WERI-Rb-1 (cell line): ENCODE measurements around the gene RTEL1.

Experiments used
- DNase-seq: peaks from one replicate; pipeline ENCODE4 v3.0.0-alpha.2; 2020
- H3K27ac ChIP-seq: fragments of 250-450 bp; sonication (Bioruptor Pico); 2 replicates; pipeline ENCODE4 v1.5.1; 2020; ENCODE audit warnings: mild to moderate bottlenecking, moderate library complexity
- H3K27me3 ChIP-seq: fragments of 250-450 bp; sonication (Bioruptor Pico); 2 replicates; pipeline ENCODE4 v1.5.1; 2021; ENCODE audit warnings: mild to moderate bottlenecking, low read depth, moderate library complexity; ENCODE audit not compliant: insufficient read depth, severe bottlenecking
- H3K36me3 ChIP-seq: fragments of 250-450 bp; sonication (Bioruptor Pico); 2 replicates; pipeline ENCODE4 v1.5.1; 2020; ENCODE audit warnings: mild to moderate bottlenecking, moderate library complexity
- H3K4me3 ChIP-seq: 2 replicates; pipeline ENCODE4 v1.5.1; 2011; ENCODE audit warnings: low read depth, mild to moderate bottlenecking, control low read depth, low read length
- H3K9me3 ChIP-seq: fragments of 250-450 bp; sonication (Bioruptor Pico); 2 replicates; pipeline ENCODE4 v1.5.1; 2021; ENCODE audit warnings: mild to moderate bottlenecking, moderate library complexity; ENCODE audit not compliant: severe bottlenecking
- TF ChIP-seq, protein P1 (sequence below): IDR thresholded peaks from 2 replicates; pipeline ENCODE4 v1.5.1; 2011; ENCODE audit warnings: low read depth, mild to moderate bottlenecking, control low read depth, inconsistent platforms, low read length

The RTEL1 gene

DNA sequence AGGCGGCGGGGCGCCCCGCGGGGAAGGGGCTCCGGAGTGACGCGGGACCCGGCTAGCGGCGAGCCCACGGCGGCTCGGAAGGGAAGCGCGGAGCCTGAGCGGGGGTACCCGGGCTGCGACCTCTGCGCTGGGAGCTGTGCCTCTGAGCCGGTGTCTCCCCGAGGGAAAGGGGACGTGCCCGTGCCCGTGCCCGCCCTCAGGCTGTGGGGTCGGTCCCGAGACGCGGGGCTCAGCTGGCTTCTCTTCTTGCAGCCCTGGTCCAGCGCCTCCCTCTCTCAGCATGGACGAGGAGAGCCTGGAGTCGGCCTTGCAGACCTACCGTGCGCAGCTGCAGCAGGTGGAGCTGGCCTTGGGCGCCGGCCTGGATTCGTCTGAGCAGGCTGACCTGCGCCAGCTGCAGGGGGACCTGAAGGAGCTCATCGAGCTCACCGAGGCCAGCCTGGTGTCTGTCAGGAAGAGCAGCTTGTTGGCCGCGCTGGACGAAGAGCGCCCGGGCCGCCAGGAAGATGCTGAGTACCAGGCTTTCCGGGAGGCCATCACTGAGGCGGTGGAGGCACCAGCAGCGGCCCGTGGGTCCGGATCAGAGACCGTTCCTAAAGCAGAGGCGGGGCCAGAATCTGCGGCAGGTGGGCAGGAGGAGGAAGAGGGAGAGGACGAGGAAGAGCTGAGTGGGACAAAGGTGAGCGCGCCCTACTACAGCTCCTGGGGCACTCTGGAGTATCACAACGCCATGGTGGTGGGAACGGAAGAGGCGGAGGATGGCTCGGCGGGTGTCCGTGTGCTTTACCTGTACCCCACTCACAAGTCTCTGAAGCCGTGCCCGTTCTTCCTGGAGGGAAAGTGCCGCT lies 50.4 kb downstream of the RTEL1 start:
- TF ChIP-seq, protein P1, sequence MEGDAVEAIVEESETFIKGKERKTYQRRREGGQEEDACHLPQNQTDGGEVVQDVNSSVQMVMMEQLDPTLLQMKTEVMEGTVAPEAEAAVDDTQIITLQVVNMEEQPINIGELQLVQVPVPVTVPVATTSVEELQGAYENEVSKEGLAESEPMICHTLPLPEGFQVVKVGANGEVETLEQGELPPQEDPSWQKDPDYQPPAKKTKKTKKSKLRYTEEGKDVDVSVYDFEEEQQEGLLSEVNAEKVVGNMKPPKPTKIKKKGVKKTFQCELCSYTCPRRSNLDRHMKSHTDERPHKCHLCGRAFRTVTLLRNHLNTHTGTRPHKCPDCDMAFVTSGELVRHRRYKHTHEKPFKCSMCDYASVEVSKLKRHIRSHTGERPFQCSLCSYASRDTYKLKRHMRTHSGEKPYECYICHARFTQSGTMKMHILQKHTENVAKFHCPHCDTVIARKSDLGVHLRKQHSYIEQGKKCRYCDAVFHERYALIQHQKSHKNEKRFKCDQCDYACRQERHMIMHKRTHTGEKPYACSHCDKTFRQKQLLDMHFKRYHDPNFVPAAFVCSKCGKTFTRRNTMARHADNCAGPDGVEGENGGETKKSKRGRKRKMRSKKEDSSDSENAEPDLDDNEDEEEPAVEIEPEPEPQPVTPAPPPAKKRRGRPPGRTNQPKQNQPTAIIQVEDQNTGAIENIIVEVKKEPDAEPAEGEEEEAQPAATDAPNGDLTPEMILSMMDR = no peak
- peak overlapping the region; percentile 61 for H3K4me3 ChIP-seq
- peak; percentile 16 for DNase-seq
- no peaks in the 10 kb centered on the region for H3K27me3 ChIP-seq
- no peaks in the 10 kb centered on the region for H3K9me3 ChIP-seq
- H3K36me3 ChIP-seq = peaks cover 82% of the 10 kb centered on the region
- peak overlapping the region; percentile 94 for H3K27ac ChIP-seq

- Histone ChIP-seq H3K9me3 (no peaks in the 10 kb centered on the region), H3K36me3 (peaks cover 80% of the 10 kb centered on the region), H3K27me3 (no peaks in the 10 kb centered on the region), H3K27ac (no peak overlapping the region), H3K4me3 (no peak overlapping the region)
- no peak for DNase-seq
- TF ChIP-seq, protein P1 = no peak
Observed at GRCh38 chr20:63709149-63709527, 51.0 kb downstream of the RTEL1 start.

DNA sequence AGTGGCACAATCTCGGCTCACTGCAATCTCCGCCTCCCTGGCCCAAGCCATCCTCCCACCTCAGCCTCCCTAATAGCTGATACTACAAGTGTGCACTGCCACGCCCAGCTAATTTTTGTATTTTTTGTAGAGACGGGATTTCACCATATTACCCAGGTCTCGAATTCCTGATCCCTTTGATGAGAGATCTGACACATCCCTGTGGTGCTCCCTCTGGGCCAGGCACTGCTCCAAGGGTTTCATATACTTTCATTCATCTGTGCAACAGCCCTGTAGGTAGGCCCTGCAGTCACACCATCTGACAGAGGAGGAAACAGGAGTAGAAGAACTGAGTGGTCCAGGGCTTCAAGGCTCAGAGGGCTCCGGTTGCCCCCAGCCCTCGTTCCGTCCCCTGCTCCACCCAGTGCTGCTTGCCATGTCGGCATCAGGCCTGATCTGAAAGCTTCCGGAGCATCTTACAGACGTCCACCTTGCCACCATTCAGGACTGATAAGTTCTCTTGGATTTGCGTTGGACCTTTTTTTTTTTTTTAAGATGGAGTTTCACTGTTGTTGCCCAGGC lies 53.1 kb downstream of the RTEL1 start:
- no peaks in the 10 kb centered on the region for H3K9me3 ChIP-seq
- no peak overlapping the region for H3K27ac ChIP-seq
- no peak overlapping the region for H3K4me3 ChIP-seq
- no peak for DNase-seq
- TF ChIP-seq, protein P1 = no peak
- H3K36me3 ChIP-seq = peaks cover 76% of the 10 kb centered on the region
- no peaks in the 10 kb centered on the region for H3K27me3 ChIP-seq

- no peaks in the 10 kb centered on the region for H3K27me3 ChIP-seq
- H3K4me3 ChIP-seq = no peak overlapping the region
- H3K9me3 ChIP-seq = no peaks in the 10 kb centered on the region
- H3K27ac ChIP-seq = no peak overlapping the region
- no peak for DNase-seq
- H3K36me3 ChIP-seq = peaks cover 71% of the 10 kb centered on the region
- TF ChIP-seq, protein P1 = no peak
Observed at GRCh38 chr20:63712191-63712590, 54.1 kb downstream of the RTEL1 start.

DNA sequence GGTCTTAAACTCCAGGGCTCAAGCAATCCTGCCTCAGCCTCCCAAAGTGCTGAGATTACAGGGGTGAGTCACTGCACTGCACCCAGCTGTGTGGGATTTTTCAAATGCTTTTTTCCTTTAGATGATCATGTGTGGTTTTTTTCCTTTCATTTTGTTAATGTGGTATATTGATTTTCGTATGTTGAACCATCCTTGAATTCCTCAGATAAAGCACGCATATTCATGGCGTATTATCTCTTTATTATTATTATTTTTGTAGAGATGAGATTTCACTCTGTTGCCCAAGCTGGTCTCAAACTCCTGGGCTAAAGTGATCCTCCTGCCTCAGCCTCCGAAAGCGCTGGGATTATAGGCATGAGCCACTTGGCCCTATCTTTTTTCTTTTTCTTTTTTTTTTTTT lies 56.7 kb downstream of the RTEL1 start:
- TF ChIP-seq, protein P1 = no peak
- Histone ChIP-seq H3K36me3 (peaks cover 73% of the 10 kb centered on the region), H3K27me3 (no peaks in the 10 kb centered on the region), H3K27ac (no peak overlapping the region), H3K9me3 (no peaks in the 10 kb centered on the region), H3K4me3 (no peak overlapping the region)
- no peak for DNase-seq
